SK-N-SH treated with all-trans-retinoic acid at 6 μM for 48 hours (cell line): Measurements from ENCODE around the gene RASD1.
A peak's percentile ranks its signal among the peaks of the same experiment; 100 is the strongest.

Source experiments
- ATAC-seq: fragments of 200-7000 bp; cut with Tn5 transposase; 3 replicates; pipeline ENCODE4 v1.9.1; 2020; ENCODE audit warnings: mild to moderate bottlenecking, moderate library complexity
- ARNTL ChIP-seq: fragments of 450-650 bp; formaldehyde crosslinking; IDR thresholded peaks from 2 replicates; pipeline ENCODE4 v1.5.0; 2020; ENCODE audit warnings: low read depth, mild to moderate bottlenecking, moderate library complexity, borderline replicate concordance
- CREB5 ChIP-seq: fragments of 250-450 bp; sonication (Bioruptor Pico); IDR thresholded peaks from 2 replicates; pipeline ENCODE4 v1.5.1; 2020; ENCODE audit warnings: low read depth, mild to moderate bottlenecking, moderate library complexity
- CSDC2 ChIP-seq: fragments of 250-450 bp; sonication (Bioruptor Pico); IDR thresholded peaks from 2 replicates; pipeline ENCODE4 v1.5.0; 2020; ENCODE audit warnings: mild to moderate bottlenecking, moderate library complexity
- ESRRG ChIP-seq: fragments of 250-450 bp; sonication (Bioruptor Pico); IDR thresholded peaks from 2 replicates; pipeline ENCODE4 v1.6.1; 2021; ENCODE audit warnings: mild to moderate bottlenecking
- GLIS3 ChIP-seq: fragments of 250-450 bp; sonication (Bioruptor Pico); IDR thresholded peaks from 2 replicates; pipeline ENCODE4 v1.5.0; 2020; ENCODE audit warnings: mild to moderate bottlenecking, moderate library complexity
- ISL1 ChIP-seq: fragments of 250-450 bp; sonication (Bioruptor Pico); IDR thresholded peaks from 2 replicates; pipeline ENCODE4 v2.1.2; 2022; ENCODE audit warnings: mild to moderate bottlenecking, moderate library complexity
- OSR1 ChIP-seq: fragments of 250-450 bp; sonication (Bioruptor Pico); IDR thresholded peaks from 2 replicates; pipeline ENCODE4 v1.8.0; 2022; ENCODE audit warnings: moderate library complexity, mild to moderate bottlenecking, inconsistent platforms
- PATZ1 ChIP-seq: fragments of 250-450 bp; sonication (Bioruptor Pico); IDR thresholded peaks from 2 replicates; pipeline ENCODE4 v1.8.0; 2020; ENCODE audit warnings: mild to moderate bottlenecking, moderate library complexity, borderline replicate concordance
- POU6F1 ChIP-seq: fragments of 250-450 bp; sonication (Bioruptor Pico); IDR thresholded peaks from 2 replicates; pipeline ENCODE4 v1.8.0; 2021; ENCODE audit warnings: low read depth, mild to moderate bottlenecking, moderate library complexity, borderline replicate concordance
- PPARA ChIP-seq: fragments of 250-450 bp; sonication (Bioruptor Pico); IDR thresholded peaks from 2 replicates; pipeline ENCODE4 v1.5.0; 2020; ENCODE audit warnings: mild to moderate bottlenecking, borderline replicate concordance
- SNAI2 ChIP-seq: fragments of 250-450 bp; sonication (Bioruptor Pico); IDR thresholded peaks from 2 replicates; pipeline ENCODE4 v1.5.0; 2020; ENCODE audit warnings: mild to moderate bottlenecking, moderate library complexity
- TCF4 ChIP-seq: fragments of 250-450 bp; sonication (Bioruptor Pico); IDR thresholded peaks from 2 replicates; pipeline ENCODE4 v1.8.0; 2021; ENCODE audit warnings: mild to moderate bottlenecking, moderate library complexity, borderline replicate concordance
- TSHZ2 ChIP-seq: fragments of 250-450 bp; sonication (Bioruptor Pico); IDR thresholded peaks from 2 replicates; pipeline ENCODE4 v1.5.0; 2020; ENCODE audit warnings: mild to moderate bottlenecking, moderate library complexity
- ZC3H10 ChIP-seq: fragments of 250-450 bp; sonication (Bioruptor Pico); IDR thresholded peaks from 2 replicates; pipeline ENCODE4 v1.5.1; 2021; ENCODE audit warnings: mild to moderate bottlenecking, moderate library complexity
- ZFP3 ChIP-seq: fragments of 250-450 bp; sonication (Bioruptor Pico); IDR thresholded peaks from 2 replicates; pipeline ENCODE4 v1.5.0; 2020; ENCODE audit warnings: mild to moderate bottlenecking, moderate library complexity
- ZFP30 ChIP-seq: fragments of 450-650 bp; formaldehyde crosslinking; IDR thresholded peaks from 2 replicates; pipeline ENCODE4 v1.5.0; 2022; ENCODE audit warnings: mild to moderate bottlenecking, moderate library complexity
- ZNF565 ChIP-seq: fragments of 450-650 bp; formaldehyde crosslinking; conservative IDR thresholded peaks from 2 replicates; pipeline ENCODE4 v1.5.0; 2020; ENCODE audit warnings: low read depth, mild to moderate bottlenecking, moderate library complexity
- ZNF70 ChIP-seq: fragments of 450-650 bp; formaldehyde crosslinking; IDR thresholded peaks from 2 replicates; pipeline ENCODE4 v1.5.0; 2020; ENCODE audit warnings: mild to moderate bottlenecking, moderate library complexity
- ZNF8 ChIP-seq: fragments of 450-650 bp; formaldehyde crosslinking; IDR thresholded peaks from 2 replicates; pipeline ENCODE4 v1.5.0; 2020; ENCODE audit warnings: mild to moderate bottlenecking, moderate library complexity

Gene RASD1

GRCh38 chr17:17545031-17545820, 49.0 kb upstream of the RASD1 start:
- ATAC-seq = peak; percentile 60
- no peak for TF ChIP-seq PATZ1 (CRISPR knock-in tag)
- no peak for TF ChIP-seq CSDC2 (CRISPR knock-in tag)
- no peak for TF ChIP-seq ZC3H10
- no peak for TF ChIP-seq ARNTL
- TF ChIP-seq SNAI2 (CRISPR knock-in tag) = no peak
- no peak for TF ChIP-seq CREB5 (CRISPR knock-in tag)
- TF ChIP-seq OSR1 (CRISPR knock-in tag) = no peak
- no peak for TF ChIP-seq ZFP3 (CRISPR knock-in tag)
- no peak for TF ChIP-seq PPARA (CRISPR knock-in tag)
- no peak for TF ChIP-seq ISL1
- TF ChIP-seq ESRRG (CRISPR knock-in tag) = no peak
- TF ChIP-seq GLIS3 (CRISPR knock-in tag) = no peak
- TF ChIP-seq ZNF8 = no peak
- TF ChIP-seq TSHZ2 (CRISPR knock-in tag) = no peak
- TF ChIP-seq POU6F1 (CRISPR knock-in tag) = no peak
- no peak for TF ChIP-seq ZNF565 (CRISPR knock-in tag)
- no peak for TF ChIP-seq ZFP30 (CRISPR knock-in tag)
- TF ChIP-seq ZNF70 = no peak
- TF ChIP-seq, all 23 proteins: peak for 0

- no peak for ATAC-seq
- TF ChIP-seq ZC3H10 (no peak), ISL1 (no peak), ZFP30 (CRISPR knock-in tag) (no peak)
Measured at GRCh38 chr17:17542906-17543635, 46.9 kb upstream of the RASD1 start.

- TF ChIP-seq TCF4 (CRISPR knock-in tag) (no peak), ARNTL (no peak), SNAI2 (CRISPR knock-in tag) (no peak), ZNF8 (no peak), ZNF70 (no peak), CREB5 (CRISPR knock-in tag) (no peak), POU6F1 (CRISPR knock-in tag) (no peak), ZC3H10 (no peak), GLIS3 (CRISPR knock-in tag) (no peak)
- no peak for ATAC-seq
Measured at GRCh38 chr17:17541640-17542001, 45.4 kb upstream of the RASD1 start.
